RWPE2 (cell line): Measurements from ENCODE around the gene MRPS23.

Experiments used
- ATAC-seq: fragments of 200-7000 bp; cut with Tn5 transposase; 3 replicates; pipeline ENCODE4 v1.9.1; 2021; ENCODE audit warnings: low read depth
- DNase-seq: peaks from one replicate; pipeline ENCODE4 v3.0.0-alpha.2; 2020; ENCODE audit warnings: low spot score
- H3K27ac ChIP-seq: fragments of 450-650 bp; 2 replicates; pipeline ENCODE4 v1.5.1; 2017; ENCODE audit warnings: mild to moderate bottlenecking; ENCODE audit not compliant: poor library complexity, severe bottlenecking
- H3K27me3 ChIP-seq: fragments of 250-450 bp; sonication (Bioruptor Pico); 2 replicates; pipeline ENCODE4 v1.5.1; 2021; ENCODE audit warnings: mild to moderate bottlenecking, moderate library complexity; ENCODE audit not compliant: insufficient read depth, poor library complexity, severe bottlenecking
- H3K36me3 ChIP-seq: fragments of 250-450 bp; sonication (Bioruptor Pico); 2 replicates; pipeline ENCODE4 v1.5.1; 2020; ENCODE audit warnings: low read depth, mild to moderate bottlenecking, moderate library complexity
- H3K4me1 ChIP-seq: fragments of 250-450 bp; sonication (Bioruptor Pico); 2 replicates; pipeline ENCODE4 v1.5.1; 2021; ENCODE audit warnings: mild to moderate bottlenecking, moderate library complexity; ENCODE audit not compliant: insufficient read depth, poor library complexity, severe bottlenecking
- H3K4me3 ChIP-seq: fragments of 250-450 bp; sonication (Bioruptor Pico); 2 replicates; pipeline ENCODE4 v1.5.1; 2021; ENCODE audit warnings: mild to moderate bottlenecking, moderate library complexity; ENCODE audit not compliant: severe bottlenecking
- H3K9me3 ChIP-seq: fragments of 250-450 bp; sonication (Bioruptor Pico); 2 replicates; pipeline ENCODE4 v1.5.1; 2021; ENCODE audit warnings: mild to moderate bottlenecking, moderate library complexity; ENCODE audit not compliant: severe bottlenecking
- TF ChIP-seq, protein P1 (sequence below): fragments of 450-650 bp; IDR thresholded peaks from one replicate; pipeline ENCODE4 v1.5.1; 2017; ENCODE audit warnings: mild to moderate bottlenecking, moderate library complexity; ENCODE audit not compliant: poor library complexity, severe bottlenecking

Gene MRPS23

DNA sequence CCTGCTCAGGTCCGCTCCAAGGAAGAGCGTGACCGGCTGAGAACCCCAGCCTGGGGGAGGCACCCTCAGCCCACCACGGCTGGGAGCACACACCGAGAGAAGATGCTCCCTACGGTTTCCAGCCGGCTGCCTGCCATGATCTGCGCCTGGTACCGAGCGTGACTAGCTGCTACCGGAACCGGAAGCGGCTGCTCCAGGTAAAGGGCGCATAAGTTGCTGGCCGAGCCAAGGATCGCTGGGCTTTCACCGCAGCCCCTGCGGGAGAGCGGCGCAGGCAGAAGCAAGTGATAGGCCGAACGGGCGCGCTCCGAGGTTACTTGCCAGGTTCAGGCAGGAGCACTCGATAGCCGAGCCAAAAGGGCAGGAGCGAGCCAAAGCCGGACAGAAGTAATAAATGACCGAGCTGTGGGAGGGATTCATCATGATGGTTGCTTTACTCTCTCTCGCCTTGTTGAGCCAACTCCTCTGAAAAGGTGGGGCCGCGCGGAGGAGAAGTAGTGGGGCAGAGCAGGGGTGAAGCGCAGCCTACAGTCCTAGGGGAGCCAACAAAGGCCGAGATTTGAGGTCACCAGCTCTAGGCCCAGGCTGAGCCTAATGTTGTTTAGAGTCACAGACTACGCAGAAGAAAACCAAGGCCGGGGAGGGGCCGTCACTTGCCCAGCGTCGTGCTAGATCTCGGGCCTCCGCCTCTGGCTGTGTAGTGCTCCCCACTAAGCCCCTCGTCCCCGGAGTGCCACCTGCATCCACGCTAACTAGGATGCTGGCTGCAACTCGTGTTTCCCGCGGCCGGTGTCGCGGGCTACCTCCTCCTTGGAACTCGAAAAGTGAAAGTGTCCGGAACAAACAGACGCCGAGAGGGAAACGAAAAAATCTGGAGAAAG is at the start of gene MRPS23:
Gene MRPS23, minus strand, starts transcription at position 171 of the 881 bp plus-strand sequence. Its CDS starts 34 bp downstream, at position 137.
- Histone ChIP-seq H3K36me3 (peaks cover 32% of the 10 kb centered on the region), H3K27me3 (no peaks in the 10 kb centered on the region), H3K4me1 (peaks cover 11% of the 10 kb centered on the region), H3K9me3 (no peaks in the 10 kb centered on the region), H3K27ac (peak within 1 kb of the TSS; percentile 64), H3K4me3 (peak within 1 kb of the TSS; percentile 87)
- DNase-seq (peak; percentile 99), ATAC-seq (peak; percentile 91)
- TF ChIP-seq, protein P1, sequence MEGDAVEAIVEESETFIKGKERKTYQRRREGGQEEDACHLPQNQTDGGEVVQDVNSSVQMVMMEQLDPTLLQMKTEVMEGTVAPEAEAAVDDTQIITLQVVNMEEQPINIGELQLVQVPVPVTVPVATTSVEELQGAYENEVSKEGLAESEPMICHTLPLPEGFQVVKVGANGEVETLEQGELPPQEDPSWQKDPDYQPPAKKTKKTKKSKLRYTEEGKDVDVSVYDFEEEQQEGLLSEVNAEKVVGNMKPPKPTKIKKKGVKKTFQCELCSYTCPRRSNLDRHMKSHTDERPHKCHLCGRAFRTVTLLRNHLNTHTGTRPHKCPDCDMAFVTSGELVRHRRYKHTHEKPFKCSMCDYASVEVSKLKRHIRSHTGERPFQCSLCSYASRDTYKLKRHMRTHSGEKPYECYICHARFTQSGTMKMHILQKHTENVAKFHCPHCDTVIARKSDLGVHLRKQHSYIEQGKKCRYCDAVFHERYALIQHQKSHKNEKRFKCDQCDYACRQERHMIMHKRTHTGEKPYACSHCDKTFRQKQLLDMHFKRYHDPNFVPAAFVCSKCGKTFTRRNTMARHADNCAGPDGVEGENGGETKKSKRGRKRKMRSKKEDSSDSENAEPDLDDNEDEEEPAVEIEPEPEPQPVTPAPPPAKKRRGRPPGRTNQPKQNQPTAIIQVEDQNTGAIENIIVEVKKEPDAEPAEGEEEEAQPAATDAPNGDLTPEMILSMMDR, result no peak

GRCh38 chr17:57899391-57899790 is 49.5 kb upstream of the MRPS23 start:
- TF ChIP-seq, protein P1, result no peak
- no peaks in the 10 kb centered on the region for H3K27me3 ChIP-seq
- H3K4me3 ChIP-seq, result no peak overlapping the region
- ATAC-seq, result no peak
- no peaks in the 10 kb centered on the region for H3K36me3 ChIP-seq
- no peaks in the 10 kb centered on the region for H3K9me3 ChIP-seq
- peak overlapping the region; percentile 89 for H3K27ac ChIP-seq
- H3K4me1 ChIP-seq, result peaks cover 57% of the 10 kb centered on the region
- no peak for DNase-seq

GRCh38 chr17:57898487-57899311 is 48.9 kb upstream of the MRPS23 start:
- Histone ChIP-seq H3K36me3 (no peaks in the 10 kb centered on the region), H3K27me3 (no peaks in the 10 kb centered on the region), H3K4me1 (peaks cover 50% of the 10 kb centered on the region), H3K4me3 (no peak overlapping the region), H3K27ac (peak overlapping the region; percentile 89), H3K9me3 (no peaks in the 10 kb centered on the region)
- TF ChIP-seq, protein P1, result no peak
- DNase-seq (no peak), ATAC-seq (no peak)

DNA sequence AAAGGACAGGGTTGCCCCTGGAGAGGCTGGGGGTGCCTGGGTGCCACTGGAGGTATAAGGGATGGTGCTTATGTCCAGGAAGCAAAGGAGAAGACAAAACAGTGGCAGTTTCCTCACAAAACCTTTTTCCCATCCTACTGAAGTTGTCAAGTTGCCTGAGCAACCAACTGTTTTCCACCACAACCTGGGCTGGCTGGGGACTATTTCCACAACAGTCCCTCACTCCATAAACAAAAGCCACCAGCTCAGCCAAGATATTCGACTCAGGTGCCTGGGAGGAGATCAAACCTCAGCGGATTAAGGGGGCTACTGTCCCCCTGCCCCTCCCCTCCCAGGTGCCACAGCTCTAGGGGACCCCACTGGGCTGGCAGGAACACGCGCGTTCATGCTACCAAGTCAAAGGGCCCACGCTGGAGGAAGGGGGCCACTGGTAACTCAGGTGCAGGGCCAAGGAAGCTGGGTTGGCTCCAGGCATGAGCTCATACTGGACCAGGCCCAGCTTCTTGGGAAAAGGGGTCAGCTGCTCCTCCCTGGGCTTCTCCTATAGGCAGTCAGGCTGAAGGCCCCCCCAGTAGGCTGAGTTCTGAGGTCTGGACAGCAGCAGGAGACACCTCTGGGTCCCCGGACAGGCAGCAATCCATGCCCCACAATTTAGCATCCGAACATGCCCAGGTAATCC is 45.7 kb upstream of the MRPS23 start:
- DNase-seq (no peak), ATAC-seq (no peak)
- H3K36me3 ChIP-seq, result no peaks in the 10 kb centered on the region
- TF ChIP-seq, protein P1, result no peak
- H3K27me3 ChIP-seq, result no peaks in the 10 kb centered on the region
- H3K4me1 ChIP-seq, result peaks cover 42% of the 10 kb centered on the region
- no peak overlapping the region for H3K4me3 ChIP-seq
- H3K9me3 ChIP-seq, result no peaks in the 10 kb centered on the region
- no peak overlapping the region for H3K27ac ChIP-seq
